Activated naive CD8-positive, alpha-beta T cell treated with anti-CD3 and anti-CD28 coated beads, Interleukin-2, amount 50 U/mL, for 24 hours (primary cell): ENCODE results near the gene CCHCR1.
"Not testable (repeated sequence)": the region's sequence is repeated elsewhere in the genome, so short reads cannot be mapped to it uniquely, and the experiment has no call there.

Experiments used
- ATAC-seq: fragments of 150-1000 bp; cut with Tn5 transposase; one replicate; pipeline ENCODE4 v1.10.0; 2021
- DNase-seq: peaks from one replicate; pipeline ENCODE4 v3.0.0; 2021
- H3K27ac Mint-ChIP-seq: one replicate; pipeline ENCODE4 v1.8.0; 2021; ENCODE audit warnings: mild to moderate bottlenecking, mixed read lengths
- H3K27me3 Mint-ChIP-seq: one replicate; pipeline ENCODE4 v1.8.0; 2021; ENCODE audit warnings: mixed read lengths
- H3K36me3 Mint-ChIP-seq: one replicate; pipeline ENCODE4 v1.8.0; 2021; ENCODE audit warnings: low read depth, mixed read lengths
- H3K4me1 Mint-ChIP-seq: one replicate; pipeline ENCODE4 v1.8.0; 2021; ENCODE audit warnings: mixed read lengths
- H3K4me3 Mint-ChIP-seq: one replicate; pipeline ENCODE4 v1.8.0; 2021; ENCODE audit warnings: mild to moderate bottlenecking, moderate library complexity, mixed read lengths
- H3K9me3 Mint-ChIP-seq: one replicate; pipeline ENCODE4 v1.8.0; 2021; ENCODE audit warnings: mixed read lengths

Gene CCHCR1, protein sequence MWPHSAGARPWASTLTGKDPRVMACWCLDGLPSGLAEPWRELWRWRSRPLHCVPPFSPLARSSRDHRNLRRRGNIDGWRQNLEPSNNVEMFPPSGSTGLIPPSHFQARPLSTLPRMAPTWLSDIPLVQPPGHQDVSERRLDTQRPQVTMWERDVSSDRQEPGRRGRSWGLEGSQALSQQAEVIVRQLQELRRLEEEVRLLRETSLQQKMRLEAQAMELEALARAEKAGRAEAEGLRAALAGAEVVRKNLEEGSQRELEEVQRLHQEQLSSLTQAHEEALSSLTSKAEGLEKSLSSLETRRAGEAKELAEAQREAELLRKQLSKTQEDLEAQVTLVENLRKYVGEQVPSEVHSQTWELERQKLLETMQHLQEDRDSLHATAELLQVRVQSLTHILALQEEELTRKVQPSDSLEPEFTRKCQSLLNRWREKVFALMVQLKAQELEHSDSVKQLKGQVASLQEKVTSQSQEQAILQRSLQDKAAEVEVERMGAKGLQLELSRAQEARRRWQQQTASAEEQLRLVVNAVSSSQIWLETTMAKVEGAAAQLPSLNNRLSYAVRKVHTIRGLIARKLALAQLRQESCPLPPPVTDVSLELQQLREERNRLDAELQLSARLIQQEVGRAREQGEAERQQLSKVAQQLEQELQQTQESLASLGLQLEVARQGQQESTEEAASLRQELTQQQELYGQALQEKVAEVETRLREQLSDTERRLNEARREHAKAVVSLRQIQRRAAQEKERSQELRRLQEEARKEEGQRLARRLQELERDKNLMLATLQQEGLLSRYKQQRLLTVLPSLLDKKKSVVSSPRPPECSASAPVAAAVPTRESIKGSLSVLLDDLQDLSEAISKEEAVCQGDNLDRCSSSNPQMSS

DNA sequence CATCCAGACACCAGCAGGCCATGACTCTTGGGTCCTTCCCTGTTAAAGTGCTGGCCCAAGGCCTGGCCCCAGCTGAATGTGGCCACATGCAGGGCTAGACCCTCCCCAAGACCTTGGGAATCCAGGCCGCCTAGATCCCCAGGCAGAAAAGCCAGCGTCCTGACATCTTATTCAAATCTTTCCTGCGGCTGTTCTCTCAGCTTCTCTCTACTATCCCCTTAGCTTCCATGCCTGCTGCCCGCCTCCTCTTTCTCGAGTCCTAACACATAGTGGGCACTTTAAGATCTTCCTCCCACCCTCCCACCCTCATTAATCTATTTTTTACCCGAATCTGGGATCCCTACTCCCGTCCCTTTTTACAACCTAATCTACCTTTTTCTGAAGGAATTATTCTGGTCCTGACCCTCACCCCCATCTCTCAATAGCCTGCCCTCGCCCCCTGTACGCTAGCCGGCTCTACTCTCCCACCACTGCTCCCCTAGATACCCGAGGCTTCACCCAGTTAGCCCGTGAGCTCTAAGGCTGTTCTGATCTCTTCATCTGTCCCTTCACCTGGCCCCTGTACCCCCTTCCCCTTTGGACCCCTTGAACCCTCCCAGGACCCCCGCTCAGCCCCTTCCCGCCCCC is at the start of gene CCHCR1:
TSS of gene CCHCR1 (minus strand) at position 290 of the 627 bp plus-strand sequence. CDS start at position 88, 202 bp downstream.
- H3K4me3 Mint-ChIP-seq: peak within 1 kb of the TSS; percentile 97
- peaks cover 38% of the 10 kb centered on the region for H3K4me1 Mint-ChIP-seq
- DNase-seq (no peak), ATAC-seq (peak; percentile 35)
- H3K27me3 Mint-ChIP-seq: peaks cover 3% of the 10 kb centered on the region
- peaks cover 48% of the 10 kb centered on the region for H3K36me3 Mint-ChIP-seq
- H3K27ac Mint-ChIP-seq: peak within 1 kb of the TSS; percentile 97
- H3K9me3 Mint-ChIP-seq: no peaks in the 10 kb centered on the region

DNA sequence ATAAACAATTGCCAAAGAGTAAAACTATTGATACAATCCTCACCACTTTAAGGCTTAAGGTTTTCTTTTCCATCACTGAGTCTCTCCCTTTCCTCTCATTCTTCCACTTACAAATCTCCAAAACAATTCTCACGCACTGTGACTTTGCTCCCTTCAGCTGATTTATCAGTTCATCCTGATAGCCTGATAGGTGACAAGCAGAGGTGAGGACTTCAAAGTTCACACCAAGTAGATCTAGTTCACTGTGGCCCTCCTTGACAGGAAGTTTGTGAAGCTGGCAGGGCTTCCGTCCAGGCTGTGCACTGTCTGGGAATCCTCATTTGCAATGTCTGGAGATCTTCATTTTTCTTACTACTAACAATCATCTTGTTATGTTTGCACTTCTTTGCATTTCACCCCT is 48.0 kb upstream of the CCHCR1 start:
- Mint-ChIP-seq H3K4me3 (peak overlapping the region; percentile 15), H3K36me3 (peaks cover 4% of the 10 kb centered on the region), H3K9me3 (peaks cover 5% of the 10 kb centered on the region), H3K4me1 (peaks cover 46% of the 10 kb centered on the region), H3K27me3 (no peaks in the 10 kb centered on the region), H3K27ac (no peak overlapping the region)
- DNase-seq (no peak), ATAC-seq (no peak)

DNA sequence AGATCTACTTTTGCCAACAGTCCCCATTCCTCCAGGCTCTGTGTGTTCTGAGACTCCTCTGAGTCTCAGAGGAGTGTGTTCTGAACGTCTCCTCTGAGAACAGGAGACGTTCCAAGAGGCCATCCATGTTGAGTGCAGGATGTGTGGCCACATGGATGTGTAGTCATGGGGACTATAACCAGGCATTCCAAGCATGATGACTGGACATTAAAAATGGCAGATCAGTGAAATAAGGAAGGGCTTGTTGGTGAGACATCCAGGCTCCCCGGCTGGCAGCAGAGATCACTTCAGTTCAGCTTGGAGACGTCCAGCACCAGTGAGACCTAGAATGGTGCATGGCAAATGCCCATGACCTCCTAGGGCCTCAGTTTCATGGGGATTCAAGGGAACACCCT is 47.1 kb upstream of the CCHCR1 start:
- Mint-ChIP-seq H3K9me3 (peaks cover 12% of the 10 kb centered on the region), H3K36me3 (peaks cover 7% of the 10 kb centered on the region), H3K27ac (peak overlapping the region; percentile 96), H3K4me1 (peaks cover 51% of the 10 kb centered on the region), H3K27me3 (no peaks in the 10 kb centered on the region), H3K4me3 (peak overlapping the region; percentile 93)
- ATAC-seq (no peak), DNase-seq (no peak)

DNA sequence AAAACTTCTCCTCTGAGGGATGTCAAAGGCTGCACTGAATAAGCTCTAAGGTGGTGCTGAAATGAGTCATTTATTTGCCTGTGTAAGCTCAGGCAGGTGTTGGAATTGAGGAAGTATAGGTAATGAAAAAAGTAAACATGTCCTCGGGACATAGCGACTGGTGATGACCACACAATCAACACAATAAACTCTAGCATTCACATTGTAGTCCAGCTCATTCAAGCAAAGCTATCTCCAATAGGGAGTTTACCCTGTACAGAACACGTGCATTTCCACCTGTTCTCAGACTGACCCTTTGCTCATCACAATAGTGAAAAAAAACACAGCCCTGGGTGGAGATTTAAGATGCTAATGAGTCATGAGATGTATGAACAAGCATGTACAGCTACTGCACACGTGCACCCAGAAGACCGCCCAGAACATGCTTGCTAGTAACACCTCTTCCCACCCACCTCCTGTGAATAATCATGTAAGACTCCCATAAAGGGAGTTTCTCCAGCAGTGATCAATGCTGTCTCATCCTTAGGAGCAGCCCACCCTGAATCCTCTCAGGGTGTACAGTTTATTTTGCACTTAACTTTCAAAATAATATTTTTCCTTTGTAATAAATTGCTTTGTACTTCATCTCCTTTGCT is 45.9 kb upstream of the CCHCR1 start:
- ATAC-seq (peak; percentile 85), DNase-seq (peak; percentile 61)
- H3K4me1 Mint-ChIP-seq: peaks cover 64% of the 10 kb centered on the region
- H3K27me3 Mint-ChIP-seq: no peaks in the 10 kb centered on the region
- peaks cover 7% of the 10 kb centered on the region for H3K36me3 Mint-ChIP-seq
- peak overlapping the region; percentile 93 for H3K4me3 Mint-ChIP-seq
- peak overlapping the region; percentile 96 for H3K27ac Mint-ChIP-seq
- peaks cover 12% of the 10 kb centered on the region for H3K9me3 Mint-ChIP-seq

DNA sequence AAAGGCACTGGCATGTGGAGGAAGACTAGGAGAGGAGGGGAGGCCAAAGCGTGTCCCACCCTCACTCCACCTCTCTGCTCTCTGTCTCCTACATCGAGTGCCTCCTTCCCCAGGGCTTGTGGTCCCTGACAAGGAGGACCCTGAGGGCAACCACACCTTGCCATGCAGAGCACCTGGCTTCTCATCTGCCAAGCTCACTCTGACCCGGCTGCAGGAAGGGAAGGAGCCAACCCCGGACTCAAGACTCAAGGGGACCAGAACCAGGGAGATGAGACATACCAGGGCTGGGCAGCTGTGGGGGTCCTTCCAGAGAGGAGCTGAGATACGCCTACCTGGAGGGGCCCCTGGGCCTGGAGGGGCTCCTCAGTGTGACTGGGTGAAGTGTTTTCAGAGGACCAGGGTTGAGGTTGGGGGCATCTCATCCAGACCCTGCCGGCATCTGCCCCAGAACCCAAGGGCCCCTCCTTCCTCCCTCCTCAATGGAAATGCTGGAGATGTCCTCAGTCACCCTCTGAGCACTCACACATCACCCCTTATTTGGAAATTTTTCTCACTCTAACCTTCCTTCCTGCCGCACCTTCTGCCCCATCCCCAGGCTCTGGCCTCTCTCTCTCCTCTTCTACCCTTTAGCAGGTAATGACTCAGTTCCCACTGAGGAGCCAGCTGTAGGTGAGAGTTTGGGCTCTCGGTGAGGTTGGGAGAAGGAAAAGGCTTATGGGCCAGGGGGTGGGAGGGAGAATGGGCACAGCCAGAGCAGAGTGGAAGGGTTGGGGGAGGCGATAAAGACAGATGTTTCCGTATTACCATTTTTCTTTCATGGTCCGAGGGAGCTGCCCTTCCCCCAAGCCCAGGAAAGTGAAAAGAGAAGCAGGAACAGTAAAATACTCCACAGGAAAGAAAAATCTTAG is 44.9 kb upstream of the CCHCR1 start:
- peak overlapping the region; percentile 93 for H3K4me3 Mint-ChIP-seq
- H3K27me3 Mint-ChIP-seq: no peaks in the 10 kb centered on the region
- ATAC-seq (peak; percentile 9), DNase-seq (peak; percentile 21)
- peaks cover 7% of the 10 kb centered on the region for H3K36me3 Mint-ChIP-seq
- H3K9me3 Mint-ChIP-seq: peaks cover 12% of the 10 kb centered on the region
- peaks cover 65% of the 10 kb centered on the region for H3K4me1 Mint-ChIP-seq
- peak overlapping the region; percentile 96 for H3K27ac Mint-ChIP-seq

DNA sequence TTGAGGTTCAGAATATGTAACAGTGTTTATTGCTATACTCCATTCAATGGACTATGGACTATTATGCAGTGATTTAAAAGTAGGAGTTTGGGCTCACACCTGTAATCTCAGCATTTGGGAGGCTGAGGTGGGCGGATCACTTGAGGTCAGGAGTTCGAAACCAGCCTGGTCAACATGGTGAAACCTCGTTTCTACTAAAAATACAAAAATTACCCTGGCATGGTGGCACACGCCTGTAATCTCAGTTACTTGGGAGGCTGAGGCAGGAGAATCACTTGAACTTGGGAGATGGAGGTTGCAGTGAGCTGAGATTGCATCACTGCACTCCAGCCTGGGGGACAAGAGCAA is 41.5 kb upstream of the CCHCR1 start:
- not testable (repeated sequence) for H3K36me3 Mint-ChIP-seq

DNA sequence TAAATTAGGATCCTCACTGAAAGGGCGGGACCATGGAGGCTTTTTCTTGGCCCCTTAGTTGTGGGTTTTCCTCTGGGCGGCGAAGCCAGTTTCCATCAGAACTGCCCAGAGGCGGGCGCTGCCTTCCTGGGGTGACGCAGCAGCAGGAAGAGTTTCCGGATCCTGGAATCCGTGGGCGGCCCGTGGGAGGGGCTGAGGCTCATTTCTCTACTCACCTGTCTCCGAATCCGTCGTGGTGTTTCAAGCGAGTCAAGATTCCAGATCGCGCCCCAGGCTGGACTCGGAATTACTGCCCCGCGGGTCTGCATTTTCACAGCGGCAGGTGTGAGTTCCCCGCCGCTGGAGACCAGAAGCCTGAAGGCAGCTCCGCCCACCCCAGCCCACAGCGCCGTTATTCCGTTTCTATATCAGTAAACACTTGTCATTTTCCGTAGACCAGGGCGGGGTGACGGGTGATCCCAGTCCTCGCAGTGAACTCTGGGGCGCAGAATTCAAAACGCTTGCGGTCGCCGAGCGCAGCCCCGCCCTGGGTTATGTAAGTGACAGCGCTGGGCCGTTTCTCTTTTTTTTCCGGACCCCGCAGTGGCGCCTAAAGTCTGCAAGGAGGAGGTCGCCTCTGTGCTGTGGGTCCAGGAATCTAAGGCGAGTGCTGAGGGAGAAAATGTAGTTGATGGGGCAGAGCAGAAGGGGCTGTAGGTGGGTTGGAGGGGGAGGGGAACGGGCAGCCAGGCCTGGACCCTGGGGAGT is 40.1 kb upstream of the CCHCR1 start:
- peak overlapping the region; percentile 87 for H3K27ac Mint-ChIP-seq
- H3K36me3 Mint-ChIP-seq: peaks cover 9% of the 10 kb centered on the region
- DNase-seq (peak; percentile 91), ATAC-seq (peak; percentile 75)
- peak overlapping the region; percentile 84 for H3K4me3 Mint-ChIP-seq
- peaks cover 64% of the 10 kb centered on the region for H3K4me1 Mint-ChIP-seq
- H3K27me3 Mint-ChIP-seq: no peaks in the 10 kb centered on the region
- H3K9me3 Mint-ChIP-seq: peaks cover 12% of the 10 kb centered on the region

More for the DNA sequence above, 41.5 kb upstream of the CCHCR1 start:
- not testable (repeated sequence) for ATAC-seq, DNase-seq, H3K27ac Mint-ChIP-seq, H3K27me3 Mint-ChIP-seq
- Mint-ChIP-seq H3K4me1 (peaks cover 73% of the 10 kb centered on the region), H3K9me3 (peaks cover 12% of the 10 kb centered on the region), H3K4me3 (peak overlapping the region; percentile 84)

DNA sequence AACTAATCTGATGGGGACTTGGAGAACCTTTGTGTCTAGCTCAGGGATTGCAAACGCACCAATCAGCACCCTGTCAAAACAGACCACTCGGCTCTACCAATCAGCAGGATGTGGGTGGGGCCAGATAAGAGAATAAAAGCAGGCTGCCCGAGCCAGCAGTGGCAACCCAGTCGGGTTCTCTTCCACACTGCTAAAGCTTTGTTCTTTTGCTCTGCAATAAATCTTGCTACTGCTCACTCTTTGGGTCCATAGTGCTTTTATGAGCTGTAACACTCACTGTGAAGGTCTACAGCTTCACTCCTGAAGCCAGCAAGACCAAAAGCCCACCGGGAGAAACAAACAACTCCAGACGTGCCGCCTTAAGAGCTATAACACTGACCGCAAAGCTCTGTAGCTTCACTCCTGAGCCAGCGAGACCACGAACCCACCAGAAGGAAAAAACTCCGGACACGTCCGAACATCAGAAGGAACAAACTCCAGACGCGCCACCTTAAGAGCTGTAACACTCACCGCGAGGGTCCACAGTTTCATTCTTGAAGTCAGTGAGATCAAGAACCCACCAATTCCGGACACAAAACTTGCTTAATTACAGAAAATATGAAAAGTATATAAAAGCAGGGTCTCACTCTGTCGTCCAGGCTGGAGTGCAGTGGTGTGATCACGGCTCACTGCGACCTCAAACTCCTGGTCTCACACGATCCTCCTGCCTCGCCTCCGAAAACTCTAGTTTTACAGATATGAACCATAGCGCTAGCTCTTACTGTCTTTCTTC is 38.8 kb upstream of the CCHCR1 start:
- not testable (repeated sequence) for ATAC-seq, H3K27me3 Mint-ChIP-seq, DNase-seq, H3K36me3 Mint-ChIP-seq
- peak overlapping the region; percentile 87 for H3K27ac Mint-ChIP-seq
- H3K9me3 Mint-ChIP-seq: peaks cover 12% of the 10 kb centered on the region
- peak overlapping the region; percentile 84 for H3K4me3 Mint-ChIP-seq
- peaks cover 53% of the 10 kb centered on the region for H3K4me1 Mint-ChIP-seq

DNA sequence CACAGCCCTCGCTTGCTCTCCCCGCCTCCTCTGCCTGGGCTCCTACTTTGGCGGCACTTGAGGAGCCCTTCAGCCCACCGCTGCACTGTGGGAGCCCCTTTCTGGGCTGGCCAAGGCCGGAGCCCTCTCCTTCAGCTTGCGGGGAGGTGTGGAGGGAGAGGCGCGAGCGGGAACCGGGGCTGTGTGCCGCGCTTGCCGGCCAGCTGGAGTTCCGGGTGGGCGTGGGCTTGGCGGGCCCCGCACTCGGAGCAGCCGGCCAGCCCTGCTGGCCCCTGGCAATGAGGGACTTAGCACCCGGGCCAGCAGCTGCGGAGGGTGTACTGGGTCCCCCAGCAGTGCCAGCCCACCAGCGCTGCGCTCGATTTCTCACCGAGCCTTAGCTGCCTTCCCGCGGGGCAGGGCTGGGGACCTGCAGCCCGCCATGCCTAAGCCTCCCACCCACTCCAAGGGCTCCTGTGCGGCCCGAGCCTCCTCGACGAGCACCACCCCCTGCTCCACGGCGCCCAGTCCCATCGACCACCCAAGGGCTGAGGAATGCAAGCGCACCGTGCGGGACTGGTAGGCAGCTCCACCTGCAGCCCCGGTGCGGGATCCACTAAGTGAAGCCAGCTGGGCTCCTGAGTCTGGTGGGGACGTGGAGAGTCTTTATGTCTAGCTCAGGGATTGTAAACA is 37.8 kb upstream of the CCHCR1 start:
- H3K36me3 Mint-ChIP-seq, H3K27ac Mint-ChIP-seq, ATAC-seq, H3K9me3 Mint-ChIP-seq, H3K27me3 Mint-ChIP-seq, DNase-seq, H3K4me3 Mint-ChIP-seq: not testable (repeated sequence)
- peaks cover 46% of the 10 kb centered on the region for H3K4me1 Mint-ChIP-seq

DNA sequence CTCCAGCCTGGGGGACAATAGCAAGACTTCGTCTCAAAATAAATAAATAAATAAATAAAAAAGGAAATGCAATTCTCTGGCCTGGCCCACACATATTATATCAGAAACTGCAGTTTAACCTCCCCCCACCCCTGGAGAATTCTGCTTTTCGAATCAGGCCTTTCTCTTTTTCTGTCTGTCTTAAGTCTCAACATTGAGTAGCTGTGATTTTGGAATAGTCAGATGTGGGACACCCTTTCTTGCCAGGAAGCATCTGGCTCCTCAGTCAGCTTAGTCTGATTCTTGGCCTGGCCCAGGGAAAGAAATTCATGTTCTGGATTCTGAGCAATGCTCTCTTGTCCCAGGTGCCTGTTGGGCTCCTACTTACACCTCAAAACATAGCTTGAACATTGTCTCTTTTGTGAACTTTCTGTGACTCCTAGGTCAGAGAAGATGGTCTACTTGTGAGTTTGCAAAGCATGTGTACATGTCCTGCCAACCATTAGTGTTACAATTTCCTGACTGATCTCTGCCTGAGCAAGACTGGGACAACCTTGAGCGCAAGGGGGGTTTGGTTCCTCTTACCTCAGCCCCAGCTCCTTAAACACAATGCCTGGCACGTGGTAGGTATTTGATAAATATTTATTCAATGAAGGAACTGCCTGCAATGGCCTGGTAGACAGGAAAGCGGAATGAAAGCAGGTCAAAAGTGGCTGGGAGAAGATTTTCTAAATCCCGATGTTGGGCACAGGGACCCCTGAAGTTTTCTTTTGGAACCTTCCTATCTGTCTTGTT is 36.6 kb upstream of the CCHCR1 start:
- Mint-ChIP-seq H3K27me3 (no peaks in the 10 kb centered on the region), H3K36me3 (peaks cover 2% of the 10 kb centered on the region), H3K4me3 (no peak overlapping the region), H3K27ac (peak overlapping the region; percentile 14), H3K9me3 (no peaks in the 10 kb centered on the region), H3K4me1 (peaks cover 37% of the 10 kb centered on the region)
- DNase-seq (no peak), ATAC-seq (no peak)

DNA sequence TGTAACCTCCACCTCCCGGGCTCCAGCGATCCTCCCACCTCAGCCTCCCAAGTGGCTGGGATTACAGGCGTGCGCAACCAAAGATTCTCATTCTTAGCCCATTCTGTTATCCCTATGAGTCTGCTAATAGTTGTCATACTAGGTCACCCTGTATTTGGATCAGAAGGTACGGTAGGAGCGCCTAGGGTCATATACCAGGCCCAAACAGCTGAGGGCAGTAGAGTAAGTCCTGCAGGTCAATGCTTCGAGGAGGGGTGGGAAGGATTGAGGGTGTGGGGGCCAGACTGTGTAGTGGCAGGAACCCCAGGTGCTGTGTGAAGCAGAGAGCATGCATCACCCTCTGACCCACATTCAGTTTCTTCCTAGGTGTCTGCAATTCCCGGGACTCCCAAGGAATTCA is 35.6 kb upstream of the CCHCR1 start:
- Mint-ChIP-seq H3K4me3 (no peak overlapping the region), H3K4me1 (peaks cover 29% of the 10 kb centered on the region), H3K27ac (no peak overlapping the region), H3K36me3 (peaks cover 2% of the 10 kb centered on the region), H3K9me3 (no peaks in the 10 kb centered on the region), H3K27me3 (no peaks in the 10 kb centered on the region)
- ATAC-seq: no peak
- DNase-seq: no peak
